Measurements from ENCODE around the gene DAZAP2. TPM values are rescaled to one million over a fixed set of nuclear protein-coding genes. Genes with fewer than 3 reads are reported as not detected.

Gene DAZAP2
- total and polyA plus RNA-seq, 2 of the 13 experiments (the other 11 are each of a cell fraction or from before 2014, with no cell fraction given): 64.5 to 222 TPM

DNA sequence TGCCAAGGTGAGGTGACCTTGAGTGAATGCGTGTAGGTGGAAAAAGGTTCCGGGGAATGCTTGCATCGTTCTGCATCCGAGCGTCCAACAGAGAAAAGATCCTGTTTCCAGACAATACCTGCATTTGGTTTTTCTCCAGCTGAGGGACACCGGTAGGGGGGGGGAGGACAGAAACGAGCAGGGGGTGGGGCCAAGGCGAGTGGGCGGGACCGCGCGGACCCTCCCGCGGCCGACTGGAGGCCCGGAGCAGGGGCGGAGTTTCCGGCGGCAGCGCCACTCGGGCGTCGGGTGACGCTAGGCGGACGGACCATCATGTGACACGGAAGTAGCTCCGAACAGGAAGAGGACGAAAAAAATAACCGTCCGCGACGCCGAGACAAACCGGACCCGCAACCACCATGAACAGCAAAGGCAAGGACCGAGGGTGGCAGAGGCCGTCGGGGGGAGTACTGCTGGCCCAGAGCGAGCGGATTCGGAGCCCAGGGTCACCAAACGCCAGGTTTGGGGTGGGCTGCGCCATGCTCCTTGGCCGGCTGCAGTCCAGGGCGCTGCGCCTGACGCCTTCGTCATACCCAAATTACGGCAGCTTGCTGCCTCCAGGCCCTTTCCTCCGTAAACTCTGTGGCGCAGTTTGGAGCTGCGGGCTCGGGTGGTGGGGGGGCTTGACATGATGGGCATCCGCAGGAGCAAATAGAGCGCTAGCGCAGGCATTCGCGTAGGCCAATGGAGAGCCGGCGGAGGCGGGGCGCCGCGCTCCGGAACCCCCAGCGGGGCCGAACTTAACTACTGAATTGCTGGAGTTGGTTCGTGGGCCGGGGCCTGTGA is at the start of gene DAZAP2 (continued):
- TF ChIP-seq, protein P1, sequence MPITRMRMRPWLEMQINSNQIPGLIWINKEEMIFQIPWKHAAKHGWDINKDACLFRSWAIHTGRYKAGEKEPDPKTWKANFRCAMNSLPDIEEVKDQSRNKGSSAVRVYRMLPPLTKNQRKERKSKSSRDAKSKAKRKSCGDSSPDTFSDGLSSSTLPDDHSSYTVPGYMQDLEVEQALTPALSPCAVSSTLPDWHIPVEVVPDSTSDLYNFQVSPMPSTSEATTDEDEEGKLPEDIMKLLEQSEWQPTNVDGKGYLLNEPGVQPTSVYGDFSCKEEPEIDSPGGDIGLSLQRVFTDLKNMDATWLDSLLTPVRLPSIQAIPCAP (CRISPR knock-in tag; IDR thresholded peaks at IDR 0.05; ENCODE audit: low read depth): 0 out of 2 replicates have a peak, but pooled peaks have one; percentile 66
- TF ChIP-seq ZNF720 (CRISPR knock-in tag; IDR thresholded peaks at IDR 0.05) (no peak), MEF2D (CRISPR knock-in tag; IDR thresholded peaks at IDR 0.05) (peak; percentile 59), ZSCAN20 (CRISPR knock-in tag; IDR thresholded peaks at IDR 0.05; ENCODE audit: borderline replicate concordance) (peak; percentile 85; the same call in 1 of the 2 replicates), ZSCAN31 (CRISPR knock-in tag; IDR thresholded peaks at IDR 0.05; ENCODE audit: low read depth) (peak; percentile 42; the same call in 1 of the 2 replicates), MZF1 (CRISPR knock-in tag; IDR thresholded peaks at IDR 0.05; ENCODE audit: borderline replicate concordance) (no peak), ZNF792 (CRISPR knock-in tag; IDR thresholded peaks at IDR 0.05) (peak; percentile 59; the same call in 1 of the 2 replicates), PHF5A (CRISPR knock-in tag; IDR thresholded peaks at IDR 0.05; ENCODE audit: low read depth, unreplicated experiment) (no peak), ZNF33A (CRISPR knock-in tag; IDR thresholded peaks at IDR 0.05; ENCODE audit: borderline replicate concordance) (no peak), ZNF121 (CRISPR knock-in tag; IDR thresholded peaks at IDR 0.05) (no peak), NFE2L2 (IDR thresholded peaks at IDR 0.05; ENCODE audit: low read length) (no peak), FOSL2 (CRISPR knock-in tag; IDR thresholded peaks at IDR 0.05) (peak; percentile 27; the same call in 1 of the 2 replicates), CHD4 (IDR thresholded peaks at IDR 0.05; ENCODE audit: borderline replicate concordance, low read length) (no peak)
- TF ChIP-seq, protein P2, sequence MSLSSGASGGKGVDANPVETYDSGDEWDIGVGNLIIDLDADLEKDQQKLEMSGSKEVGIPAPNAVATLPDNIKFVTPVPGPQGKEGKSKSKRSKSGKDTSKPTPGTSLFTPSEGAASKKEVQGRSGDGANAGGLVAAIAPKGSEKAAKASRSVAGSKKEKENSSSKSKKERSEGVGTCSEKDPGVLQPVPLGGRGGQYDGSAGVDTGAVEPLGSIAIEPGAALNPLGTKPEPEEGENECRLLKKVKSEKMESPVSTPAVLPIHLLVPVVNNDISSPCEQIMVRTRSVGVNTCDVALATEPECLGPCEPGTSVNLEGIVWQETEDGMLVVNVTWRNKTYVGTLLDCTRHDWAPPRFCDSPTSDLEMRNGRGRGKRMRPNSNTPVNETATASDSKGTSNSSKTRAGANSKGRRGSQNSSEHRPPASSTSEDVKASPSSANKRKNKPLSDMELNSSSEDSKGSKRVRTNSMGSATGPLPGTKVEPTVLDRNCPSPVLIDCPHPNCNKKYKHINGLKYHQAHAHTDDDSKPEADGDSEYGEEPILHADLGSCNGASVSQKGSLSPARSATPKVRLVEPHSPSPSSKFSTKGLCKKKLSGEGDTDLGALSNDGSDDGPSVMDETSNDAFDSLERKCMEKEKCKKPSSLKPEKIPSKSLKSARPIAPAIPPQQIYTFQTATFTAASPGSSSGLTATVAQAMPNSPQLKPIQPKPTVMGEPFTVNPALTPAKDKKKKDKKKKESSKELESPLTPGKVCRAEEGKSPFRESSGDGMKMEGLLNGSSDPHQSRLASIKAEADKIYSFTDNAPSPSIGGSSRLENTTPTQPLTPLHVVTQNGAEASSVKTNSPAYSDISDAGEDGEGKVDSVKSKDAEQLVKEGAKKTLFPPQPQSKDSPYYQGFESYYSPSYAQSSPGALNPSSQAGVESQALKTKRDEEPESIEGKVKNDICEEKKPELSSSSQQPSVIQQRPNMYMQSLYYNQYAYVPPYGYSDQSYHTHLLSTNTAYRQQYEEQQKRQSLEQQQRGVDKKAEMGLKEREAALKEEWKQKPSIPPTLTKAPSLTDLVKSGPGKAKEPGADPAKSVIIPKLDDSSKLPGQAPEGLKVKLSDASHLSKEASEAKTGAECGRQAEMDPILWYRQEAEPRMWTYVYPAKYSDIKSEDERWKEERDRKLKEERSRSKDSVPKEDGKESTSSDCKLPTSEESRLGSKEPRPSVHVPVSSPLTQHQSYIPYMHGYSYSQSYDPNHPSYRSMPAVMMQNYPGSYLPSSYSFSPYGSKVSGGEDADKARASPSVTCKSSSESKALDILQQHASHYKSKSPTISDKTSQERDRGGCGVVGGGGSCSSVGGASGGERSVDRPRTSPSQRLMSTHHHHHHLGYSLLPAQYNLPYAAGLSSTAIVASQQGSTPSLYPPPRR (CRISPR knock-in tag; IDR thresholded peaks at IDR 0.05; ENCODE audit: borderline replicate concordance): no peak; the same call in 1 of the 2 replicates
- TF ChIP-seq, protein P3, sequence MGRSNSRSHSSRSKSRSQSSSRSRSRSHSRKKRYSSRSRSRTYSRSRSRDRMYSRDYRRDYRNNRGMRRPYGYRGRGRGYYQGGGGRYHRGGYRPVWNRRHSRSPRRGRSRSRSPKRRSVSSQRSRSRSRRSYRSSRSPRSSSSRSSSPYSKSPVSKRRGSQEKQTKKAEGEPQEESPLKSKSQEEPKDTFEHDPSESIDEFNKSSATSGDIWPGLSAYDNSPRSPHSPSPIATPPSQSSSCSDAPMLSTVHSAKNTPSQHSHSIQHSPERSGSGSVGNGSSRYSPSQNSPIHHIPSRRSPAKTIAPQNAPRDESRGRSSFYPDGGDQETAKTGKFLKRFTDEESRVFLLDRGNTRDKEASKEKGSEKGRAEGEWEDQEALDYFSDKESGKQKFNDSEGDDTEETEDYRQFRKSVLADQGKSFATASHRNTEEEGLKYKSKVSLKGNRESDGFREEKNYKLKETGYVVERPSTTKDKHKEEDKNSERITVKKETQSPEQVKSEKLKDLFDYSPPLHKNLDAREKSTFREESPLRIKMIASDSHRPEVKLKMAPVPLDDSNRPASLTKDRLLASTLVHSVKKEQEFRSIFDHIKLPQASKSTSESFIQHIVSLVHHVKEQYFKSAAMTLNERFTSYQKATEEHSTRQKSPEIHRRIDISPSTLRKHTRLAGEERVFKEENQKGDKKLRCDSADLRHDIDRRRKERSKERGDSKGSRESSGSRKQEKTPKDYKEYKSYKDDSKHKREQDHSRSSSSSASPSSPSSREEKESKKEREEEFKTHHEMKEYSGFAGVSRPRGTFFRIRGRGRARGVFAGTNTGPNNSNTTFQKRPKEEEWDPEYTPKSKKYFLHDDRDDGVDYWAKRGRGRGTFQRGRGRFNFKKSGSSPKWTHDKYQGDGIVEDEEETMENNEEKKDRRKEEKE (IDR thresholded peaks at IDR 0.05): no peak
- TF ChIP-seq, protein P4, sequence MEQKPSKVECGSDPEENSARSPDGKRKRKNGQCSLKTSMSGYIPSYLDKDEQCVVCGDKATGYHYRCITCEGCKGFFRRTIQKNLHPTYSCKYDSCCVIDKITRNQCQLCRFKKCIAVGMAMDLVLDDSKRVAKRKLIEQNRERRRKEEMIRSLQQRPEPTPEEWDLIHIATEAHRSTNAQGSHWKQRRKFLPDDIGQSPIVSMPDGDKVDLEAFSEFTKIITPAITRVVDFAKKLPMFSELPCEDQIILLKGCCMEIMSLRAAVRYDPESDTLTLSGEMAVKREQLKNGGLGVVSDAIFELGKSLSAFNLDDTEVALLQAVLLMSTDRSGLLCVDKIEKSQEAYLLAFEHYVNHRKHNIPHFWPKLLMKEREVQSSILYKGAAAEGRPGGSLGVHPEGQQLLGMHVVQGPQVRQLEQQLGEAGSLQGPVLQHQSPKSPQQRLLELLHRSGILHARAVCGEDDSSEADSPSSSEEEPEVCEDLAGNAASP (CRISPR knock-in tag; IDR thresholded peaks at IDR 0.05; ENCODE audit: borderline replicate concordance): no peak
- TF ChIP-seq, protein P5, sequence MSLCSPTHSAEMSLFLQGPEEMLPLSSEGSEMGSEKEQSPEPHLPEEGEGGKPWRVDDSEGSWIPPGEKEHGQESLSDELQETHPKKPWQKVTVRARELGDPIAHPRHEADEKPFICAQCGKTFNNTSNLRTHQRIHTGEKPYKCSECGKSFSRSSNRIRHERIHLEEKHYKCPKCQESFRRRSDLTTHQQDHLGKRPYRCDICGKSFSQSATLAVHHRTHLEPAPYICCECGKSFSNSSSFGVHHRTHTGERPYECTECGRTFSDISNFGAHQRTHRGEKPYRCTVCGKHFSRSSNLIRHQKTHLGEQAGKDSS (CRISPR knock-in tag; IDR thresholded peaks at IDR 0.05; ENCODE audit: borderline replicate concordance, low read depth): 0 out of 2 replicates have a peak, but pooled peaks have one; percentile 68

Measured in HepG2 (cell line).